Thyroid gland (tissue), 4 donors: Measurements from ENCODE around the gene RNFT2. TPM values are rescaled to one million over a fixed set of nuclear protein-coding genes. Genes with fewer than 3 reads are reported as not detected.

Source experiments
- DNase-seq, 2 donors: peaks; one replicate each; pipeline ENCODE4 v3.0.0-alpha.2; 2019
- H3K27ac ChIP-seq, 3 donors: fragments of 200-600 bp; sonication (generic); 1 replicate in 2 of 3; 2 replicates in 1 of 3; pipeline ENCODE4 v1.5.1; 2016 to 2019; ENCODE audit warnings: mild to moderate bottlenecking in 1 of 3, moderate library complexity in 1 of 3
- H3K27me3 ChIP-seq: fragments of 200-600 bp; sonication (generic); one replicate; pipeline ENCODE4 v1.5.1; 2019
- H3K36me3 ChIP-seq, 2 donors: fragments of 200-600 bp; sonication (generic); one replicate each; pipeline ENCODE4 v1.5.1; 2016 to 2019
- H3K4me1 ChIP-seq, 2 donors: fragments of 200-600 bp; sonication (generic); one replicate each; pipeline ENCODE4 v1.5.1; 2017 to 2019
- H3K4me3 ChIP-seq, 3 donors: fragments of 200-600 bp; sonication (generic); replicated peaks in 1 of 3; 1 replicate in 2 of 3; 2 replicates in 1 of 3; pipeline ENCODE4 v1.5.1; 2016; ENCODE audit warnings: mild to moderate bottlenecking in 1 of 3
- H3K9me3 ChIP-seq: fragments of 200-600 bp; sonication (generic); one replicate; pipeline ENCODE4 v1.5.1; 2017
- POLR2A ChIP-seq, 2 donors: fragments of 450-650 bp; IDR thresholded peaks; one replicate each; pipeline ENCODE4 v1.6.1; 2017; ENCODE audit warnings: antibody characterized with exemption in 2 of 2, mild to moderate bottlenecking in 2 of 2, moderate library complexity in 1 of 2
- WGBS, 2 donors: methylation state at CpG; one replicate each; pipeline ENCODE4 v1.1.5; 2017; 5-methylcytosine and 5-hydroxymethylcytosine counted together
- intact Hi-C: fragments of 100-400 bp; cut with DNase I; formaldehyde crosslinking; loops from one replicate; pipeline ENCODE4 v1.15.1; 2023
- total RNA-seq, 4 donors: library from RNA; depleted of rRNA; stranded (reverse); fragments of >200 nt; gene quantifications; one replicate each; pipeline ENCODE4 v1.2.3, GENCODE V29; 2016
- TF ChIP-seq, protein P1 (sequence below), 6 experiments: fragments of 200-600 bp in 3 of 6; fragments of 450-650 bp in 3 of 6; sonication (generic) in 3 of 6; IDR thresholded peaks; one replicate each; pipeline ENCODE4 v1.5.1; 2016 to 2019; ENCODE audit warnings: antibody characterized with exemption in 6 of 6, mild to moderate bottlenecking in 2 of 6, inconsistent platforms in 1 of 6, moderate library complexity in 1 of 6

The RNFT2 gene
- total RNA-seq, 4 donors from 2014 or later, result 2.3 to 5.0 (median 4.5) TPM

- H3K4me3 ChIP-seq, result no peak overlapping the region
- H3K4me1 ChIP-seq, result peaks cover 0 to 6% of the 10 kb centered on the region in 2 donors
- H3K27ac ChIP-seq, result no peak overlapping the region
- 0% methylated on average over 1 of the region's 1 CpG for WGBS, 2 donors
- no peak for DNase-seq
- no peaks in the 10 kb centered on the region for H3K9me3 ChIP-seq
- H3K27me3 ChIP-seq, result no peaks in the 10 kb centered on the region
- intact Hi-C loops, result no loop called here
- TF ChIP-seq POLR2A (IDR thresholded peaks at IDR 0.05), result no peak
- TF ChIP-seq, protein P1, sequence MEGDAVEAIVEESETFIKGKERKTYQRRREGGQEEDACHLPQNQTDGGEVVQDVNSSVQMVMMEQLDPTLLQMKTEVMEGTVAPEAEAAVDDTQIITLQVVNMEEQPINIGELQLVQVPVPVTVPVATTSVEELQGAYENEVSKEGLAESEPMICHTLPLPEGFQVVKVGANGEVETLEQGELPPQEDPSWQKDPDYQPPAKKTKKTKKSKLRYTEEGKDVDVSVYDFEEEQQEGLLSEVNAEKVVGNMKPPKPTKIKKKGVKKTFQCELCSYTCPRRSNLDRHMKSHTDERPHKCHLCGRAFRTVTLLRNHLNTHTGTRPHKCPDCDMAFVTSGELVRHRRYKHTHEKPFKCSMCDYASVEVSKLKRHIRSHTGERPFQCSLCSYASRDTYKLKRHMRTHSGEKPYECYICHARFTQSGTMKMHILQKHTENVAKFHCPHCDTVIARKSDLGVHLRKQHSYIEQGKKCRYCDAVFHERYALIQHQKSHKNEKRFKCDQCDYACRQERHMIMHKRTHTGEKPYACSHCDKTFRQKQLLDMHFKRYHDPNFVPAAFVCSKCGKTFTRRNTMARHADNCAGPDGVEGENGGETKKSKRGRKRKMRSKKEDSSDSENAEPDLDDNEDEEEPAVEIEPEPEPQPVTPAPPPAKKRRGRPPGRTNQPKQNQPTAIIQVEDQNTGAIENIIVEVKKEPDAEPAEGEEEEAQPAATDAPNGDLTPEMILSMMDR (IDR thresholded peaks at IDR 0.05), result no peak
- H3K36me3 ChIP-seq, result no peaks in the 10 kb centered on the region
These were observed 65.9 kb downstream of the RNFT2 start for GRCh38 chr12:116804051-116804450.

- Histone ChIP-seq H3K4me3 (no peak overlapping the region), H3K4me1 (peaks cover 0 to 6% of the 10 kb centered on the region in 2 donors), H3K27ac (no peak overlapping the region), H3K9me3 (no peaks in the 10 kb centered on the region), H3K27me3 (no peaks in the 10 kb centered on the region), H3K36me3 (no peaks in the 10 kb centered on the region)
- no peak for TF ChIP-seq POLR2A (IDR thresholded peaks at IDR 0.05)
- TF ChIP-seq, protein P1 (IDR thresholded peaks at IDR 0.05), result no peak
- intact Hi-C loops, result no loop called here
- 56 to 57% methylated on average over 10 of the region's 10 CpGs for WGBS, 2 donors
- peak; percentile 14 to 43 for DNase-seq
These were observed 68.8 kb downstream of the RNFT2 start for GRCh38 chr12:116806845-116807440.

- Histone ChIP-seq H3K9me3 (no peaks in the 10 kb centered on the region), H3K4me1 (peaks cover 0 to 6% of the 10 kb centered on the region in 2 donors)
- intact Hi-C loops, result no loop called here
These were observed 69.4 kb downstream of the RNFT2 start for GRCh38 chr12:116807546-116807945.

GRCh38 chr12:116808113-116809105 is 70.3 kb downstream of the RNFT2 start:
- Histone ChIP-seq H3K27ac (no peak overlapping the region), H3K4me3 (no peak overlapping the region), H3K4me1 (peaks cover 0 to 6% of the 10 kb centered on the region in 2 donors), H3K9me3 (no peaks in the 10 kb centered on the region), H3K27me3 (no peaks in the 10 kb centered on the region), H3K36me3 (no peaks in the 10 kb centered on the region)
- intact Hi-C loops, result no loop called here
- TF ChIP-seq, protein P1 (IDR thresholded peaks at IDR 0.05), result no peak
- TF ChIP-seq POLR2A (IDR thresholded peaks at IDR 0.05), result no peak
- WGBS, 2 donors, result 75 to 78% methylated on average over 13 to 18 of the region's 18 CpGs
- no peak for DNase-seq

More at GRCh38 chr12:116807546-116807945, 69.4 kb downstream of the RNFT2 start:
- Histone ChIP-seq H3K27me3 (no peaks in the 10 kb centered on the region), H3K4me3 (no peak overlapping the region), H3K36me3 (no peaks in the 10 kb centered on the region), H3K27ac (no peak overlapping the region)
- TF ChIP-seq POLR2A (IDR thresholded peaks at IDR 0.05), result no peak
- TF ChIP-seq, protein P1 (IDR thresholded peaks at IDR 0.05), result no peak
- no peak for DNase-seq
- WGBS, 2 donors, result 89 to 96% methylated on average over 6 of the region's 6 CpGs

GRCh38 chr12:116812238-116812637 is 74.1 kb downstream of the RNFT2 start:
- TF ChIP-seq, protein P1 (IDR thresholded peaks at IDR 0.05), result no peak
- TF ChIP-seq POLR2A (IDR thresholded peaks at IDR 0.05), result no peak
- H3K9me3 ChIP-seq, result no peaks in the 10 kb centered on the region
- no peak for DNase-seq
- H3K27me3 ChIP-seq, result no peaks in the 10 kb centered on the region
- no peaks in the 10 kb centered on the region for H3K36me3 ChIP-seq
- intact Hi-C loops, result no loop called here
- WGBS, 2 donors, result 96% methylated on average over 10 of the region's 10 CpGs
- H3K4me1 ChIP-seq, result no peaks in the 10 kb centered on the region
- H3K27ac ChIP-seq, result no peak overlapping the region
- H3K4me3 ChIP-seq, result no peak overlapping the region
